Measurements from ENCODE around the gene TUBB2B.
"Not testable (repeated sequence)": the region's sequence is repeated elsewhere in the genome, so short reads cannot be mapped to it uniquely, and the experiment has no call there.

Gene TUBB2B

DNA sequence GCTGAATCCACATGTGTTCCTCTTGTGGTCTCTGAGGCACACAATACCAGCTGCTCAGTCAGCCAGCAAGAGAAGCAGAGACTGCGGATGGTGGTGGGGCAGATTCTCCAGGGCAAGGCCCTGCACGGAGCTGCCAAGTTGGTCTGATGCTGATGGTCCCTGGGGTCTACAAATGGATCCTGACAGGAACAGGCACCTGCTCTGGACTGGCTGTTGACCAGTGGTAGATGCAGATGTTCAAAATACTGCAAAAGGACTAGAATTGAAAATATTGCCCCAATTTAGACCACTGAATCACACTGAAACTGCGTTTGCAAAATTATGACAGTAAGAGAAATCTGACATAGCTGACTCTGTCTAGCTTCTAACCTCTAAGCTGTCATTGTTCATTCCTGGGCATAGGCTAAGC lies 40.5 kb downstream of the TUBB2B start:
- no peak for DNase-seq (ENCODE audit: low read depth in 2 of 2)

DNA sequence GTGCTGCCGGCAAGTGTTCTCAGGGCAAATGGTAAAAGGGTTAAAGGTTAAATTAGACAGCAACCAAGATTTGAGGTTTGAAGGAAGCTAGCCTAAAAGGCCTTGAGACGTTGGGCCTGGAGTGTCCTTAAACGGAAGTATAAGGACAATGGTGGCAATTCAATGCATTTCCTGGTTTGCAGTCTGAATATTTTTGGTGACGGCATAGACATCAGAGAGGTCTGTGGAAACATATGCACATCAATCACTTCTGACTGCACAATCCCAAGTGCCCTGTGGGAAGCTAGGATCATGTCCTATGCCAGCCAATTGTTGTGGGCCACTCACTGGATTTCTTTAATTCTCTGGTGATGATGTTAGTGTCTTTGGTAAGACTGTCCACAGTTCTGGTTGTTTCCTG lies 44.4 kb downstream of the TUBB2B start:
- no peak for DNase-seq (ENCODE audit: low read depth in 2 of 2)

DNA sequence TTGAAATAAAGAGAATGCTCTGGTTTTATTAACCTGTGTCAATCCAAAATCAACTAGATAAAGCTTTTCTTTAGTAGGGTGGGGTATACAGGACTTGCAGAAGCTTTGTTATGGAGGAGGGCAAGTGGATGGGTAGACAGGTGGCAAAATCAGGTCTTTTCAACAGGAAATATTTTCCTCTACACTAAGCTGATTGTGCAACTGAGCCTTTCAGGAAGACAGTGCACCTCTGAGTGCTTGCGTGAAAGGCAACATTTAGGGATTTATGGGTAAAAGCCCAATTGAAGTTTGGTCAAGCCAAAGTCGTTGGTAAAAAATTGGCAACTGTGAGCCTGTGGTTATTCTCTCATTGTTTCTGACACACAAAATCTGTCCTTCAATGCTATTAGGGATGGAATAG lies 46.3 kb downstream of the TUBB2B start:
- no peak for DNase-seq (ENCODE audit: low read depth in 2 of 2)

DNA sequence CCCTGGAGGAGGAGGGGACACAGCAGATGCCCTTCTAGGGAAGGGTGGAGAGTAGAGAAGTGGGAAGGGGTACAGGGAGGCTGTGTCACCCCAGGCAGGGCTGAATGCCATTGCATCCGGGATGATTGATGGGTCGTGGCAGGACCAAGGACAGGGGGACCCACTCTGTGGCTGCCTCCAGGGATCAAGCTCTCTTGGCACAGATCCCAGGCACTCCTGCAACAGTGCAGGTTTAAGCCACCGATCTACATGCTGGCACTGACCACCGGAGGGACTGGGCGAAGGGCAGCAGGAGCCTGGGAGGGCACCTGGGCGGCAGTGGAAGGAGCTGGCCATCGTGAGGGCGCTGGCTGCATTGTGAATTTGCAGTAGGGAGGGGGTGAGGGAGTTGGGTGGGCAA lies 47.5 kb downstream of the TUBB2B start:
- not testable (repeated sequence) for DNase-seq (ENCODE audit: low read depth in 2 of 2)

DNA sequence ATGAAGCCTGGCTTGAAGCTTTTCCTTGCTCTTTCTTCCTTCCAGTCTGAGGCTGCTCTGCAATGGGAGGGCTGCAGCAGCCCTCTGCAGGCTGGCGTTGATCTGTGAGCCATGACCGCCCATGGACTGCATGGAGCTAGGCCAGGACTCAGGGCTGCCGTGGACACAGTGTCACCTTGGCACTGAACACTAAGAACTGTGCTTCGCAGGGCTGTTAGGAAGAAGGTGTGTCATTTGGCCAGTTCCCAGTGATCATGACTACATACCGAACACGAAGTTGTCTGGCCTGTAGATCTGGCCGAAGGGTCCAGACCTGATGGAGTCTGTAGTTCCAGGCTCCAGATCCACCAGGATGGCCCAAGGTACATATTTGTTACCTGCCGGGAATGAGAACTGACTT lies 48.8 kb downstream of the TUBB2B start:
- DNase-seq (ENCODE audit: low read depth in 2 of 2): not testable (repeated sequence)

DNA sequence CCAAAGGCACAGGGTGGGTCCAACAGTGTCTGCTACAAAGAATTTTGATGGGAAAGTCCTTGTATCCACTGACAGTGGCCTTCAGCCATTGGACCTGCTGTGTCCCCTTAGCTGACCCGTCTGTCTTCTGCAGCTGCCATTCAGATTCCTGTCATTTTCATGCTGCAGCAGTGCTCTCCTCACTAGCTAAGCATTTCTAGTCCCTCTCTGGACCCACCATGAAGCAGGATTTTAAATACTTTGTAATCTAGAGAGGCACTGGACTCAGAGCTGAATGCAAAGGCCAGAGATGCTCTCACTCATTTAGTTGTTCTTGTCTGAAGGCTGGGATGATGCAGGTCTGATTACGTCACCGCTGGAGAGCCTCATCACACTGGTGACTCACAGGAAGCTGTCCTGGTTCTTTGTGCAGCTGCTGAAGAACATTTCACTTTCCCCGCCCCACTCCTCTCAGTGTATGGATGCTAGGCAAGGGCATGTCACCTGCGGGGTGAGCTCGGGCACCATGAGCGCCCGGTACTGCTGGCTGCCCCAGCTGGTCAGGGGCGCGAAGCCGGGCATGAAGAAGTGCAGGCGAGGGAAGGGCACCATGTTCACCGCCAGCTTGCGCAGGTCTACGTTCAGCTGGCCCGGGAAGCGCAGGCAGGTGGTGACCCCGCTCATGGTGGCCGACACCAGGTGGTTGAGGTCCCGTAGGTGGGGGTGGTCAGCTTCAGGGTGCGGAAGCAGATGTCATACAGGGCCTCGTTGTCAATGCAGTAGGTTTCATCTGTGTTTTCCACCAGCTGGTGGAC lies 50.7 kb downstream of the TUBB2B start:
- peak; percentile 55 to 59 for DNase-seq (ENCODE audit: low read depth in 2 of 2)

DNA sequence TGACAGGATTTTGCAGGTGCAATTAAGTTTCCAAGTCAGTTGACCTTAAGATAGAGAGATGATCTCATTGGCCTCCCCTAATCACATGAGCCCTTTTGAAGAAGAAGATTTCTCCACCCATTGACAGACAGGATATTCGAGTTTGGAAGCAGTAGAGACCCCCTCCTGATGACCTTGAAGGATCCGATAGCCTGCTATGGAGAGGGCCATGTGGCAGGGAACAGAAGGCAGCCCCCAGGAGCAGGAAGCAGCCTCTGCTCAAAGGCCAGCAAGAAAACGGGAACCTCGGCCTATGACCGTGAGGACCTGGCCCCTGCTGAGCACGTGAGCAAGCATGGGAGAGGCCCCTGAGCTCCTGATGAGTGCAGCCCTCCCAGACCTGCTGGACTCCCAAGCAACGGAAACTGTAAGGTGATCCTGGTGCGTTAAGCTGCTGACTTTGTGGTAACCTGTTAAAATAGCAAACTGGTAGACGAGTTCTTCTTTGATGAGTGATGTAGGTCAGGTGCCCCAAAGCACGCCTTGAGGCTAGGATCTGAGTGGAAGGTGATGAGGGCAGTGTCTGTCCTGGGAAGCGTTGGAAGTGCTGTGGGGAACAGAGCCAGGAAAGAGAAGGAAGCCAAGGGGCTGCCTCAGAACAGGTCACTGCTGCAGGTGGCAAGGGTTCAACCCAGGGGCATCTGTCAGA lies 51.6 kb downstream of the TUBB2B start:
- no peak for DNase-seq (ENCODE audit: low read depth in 2 of 2)
